ENCODE results near the gene NUBPL.
"Not testable (repeated sequence)": the region's sequence is repeated elsewhere in the genome, so short reads cannot be mapped to it uniquely, and the experiment has no call there.

Gene NUBPL

GRCh38 chr14:31578266-31578665 is 17.1 kb downstream of the NUBPL start:
- DNase-seq (ENCODE audit: low read depth in 2 of 2), result no peak

- no peak for DNase-seq (ENCODE audit: low read depth in 2 of 2)
Observed at GRCh38 chr14:31578792-31579501, 17.7 kb downstream of the NUBPL start.

GRCh38 chr14:31580234-31580633 is 19.0 kb downstream of the NUBPL start:
- no peak for DNase-seq (ENCODE audit: low read depth in 2 of 2)

GRCh38 chr14:31582286-31582691 is 21.1 kb downstream of the NUBPL start:
- DNase-seq (ENCODE audit: low read depth in 2 of 2), result no peak

- no peak for DNase-seq (ENCODE audit: low read depth in 2 of 2)
Observed at GRCh38 chr14:31582836-31583452, 21.7 kb downstream of the NUBPL start.

GRCh38 chr14:31590206-31590605 is 29.0 kb downstream of the NUBPL start:
- DNase-seq (ENCODE audit: low read depth in 2 of 2), result no peak

- no peak for DNase-seq (ENCODE audit: low read depth in 2 of 2)
Observed at GRCh38 chr14:31592122-31592521, 30.9 kb downstream of the NUBPL start.

- DNase-seq (ENCODE audit: low read depth in 2 of 2), result no peak
Observed at GRCh38 chr14:31592631-31593030, 31.4 kb downstream of the NUBPL start.

GRCh38 chr14:31596342-31597095 is 35.3 kb downstream of the NUBPL start:
- DNase-seq (ENCODE audit: low read depth in 2 of 2), result no peak

- DNase-seq (ENCODE audit: low read depth in 2 of 2), result no peak
Observed at GRCh38 chr14:31605702-31606101, 44.5 kb downstream of the NUBPL start.

- no peak for DNase-seq (ENCODE audit: low read depth in 2 of 2)
Observed at GRCh38 chr14:31611778-31612433, 50.7 kb downstream of the NUBPL start.

GRCh38 chr14:31613188-31613587 is 52.0 kb downstream of the NUBPL start:
- no peak for DNase-seq (ENCODE audit: low read depth in 2 of 2)

GRCh38 chr14:31618884-31619283 is 57.7 kb downstream of the NUBPL start:
- DNase-seq (ENCODE audit: low read depth in 2 of 2), result not testable (repeated sequence)

- DNase-seq (ENCODE audit: low read depth in 2 of 2), result no peak
Observed at GRCh38 chr14:31619440-31619839, 58.2 kb downstream of the NUBPL start.

- DNase-seq (ENCODE audit: low read depth in 2 of 2), result not testable (repeated sequence)
Observed at GRCh38 chr14:31620898-31621297, 59.7 kb downstream of the NUBPL start.

- DNase-seq (ENCODE audit: low read depth in 2 of 2), result no peak
Observed at GRCh38 chr14:31622060-31622459, 60.9 kb downstream of the NUBPL start.

GRCh38 chr14:31652900-31653299 is 91.7 kb downstream of the NUBPL start:
- DNase-seq (ENCODE audit: low read depth in 2 of 2), result not testable (repeated sequence)

- DNase-seq (ENCODE audit: low read depth in 2 of 2), result no peak
Observed at GRCh38 chr14:31657917-31658316, 96.7 kb downstream of the NUBPL start.

GRCh38 chr14:31659278-31659677 is 98.1 kb downstream of the NUBPL start:
- no peak for DNase-seq (ENCODE audit: low read depth in 2 of 2)

GRCh38 chr14:31660191-31660590 is 99.0 kb downstream of the NUBPL start:
- DNase-seq (ENCODE audit: low read depth in 2 of 2), result no peak

GRCh38 chr14:31660728-31661127 is 99.5 kb downstream of the NUBPL start:
- DNase-seq (ENCODE audit: low read depth in 2 of 2), result no peak

- no peak for DNase-seq (ENCODE audit: low read depth in 2 of 2)
Observed at GRCh38 chr14:31668348-31668747, 107.1 kb downstream of the NUBPL start.

Measured in stimulated activated CD4-positive, alpha-beta T cell treated with anti-CD3 and anti-CD28 coated beads, Interleukin-1b, Interleukin-23, amount 100 ng/mL, for 4 hours (primary cell).